GM23248 (cell line): ENCODE measurements around the gene ALDH1A2. TPM values are rescaled to one million over a fixed set of nuclear protein-coding genes. Genes with fewer than 3 reads are reported as not detected.
A peak's percentile ranks its signal among the peaks of the same experiment; 100 is the strongest.

ENCODE experiments used
- DNase-seq: peaks from one replicate; pipeline ENCODE4 v3.0.0-alpha.2; 2015
- H2AFZ ChIP-seq: fragments of 200-600 bp; sonication (generic); 2 replicates; pipeline ENCODE4 v1.6.1; 2016; ENCODE audit warnings: antibody characterized with exemption
- H3F3A ChIP-seq: fragments of 200-600 bp; sonication (generic); 2 replicates; pipeline ENCODE4 v1.6.1; 2016; ENCODE audit warnings: mild to moderate bottlenecking, antibody characterized with exemption, mixed run types; ENCODE audit not compliant: insufficient read depth
- H3K27ac ChIP-seq: fragments of 200-600 bp; sonication (generic); 2 replicates; pipeline ENCODE4 v1.5.1; 2016; ENCODE audit warnings: mild to moderate bottlenecking
- H3K27me3 ChIP-seq: fragments of 200-600 bp; sonication (generic); replicated peaks from 2 replicates; pipeline ENCODE4 v1.6.1; 2016; ENCODE audit warnings: mild to moderate bottlenecking; ENCODE audit not compliant: insufficient read depth
- H3K36me3 ChIP-seq: fragments of 200-600 bp; sonication (generic); 2 replicates; pipeline ENCODE4 v1.6.1; 2016; ENCODE audit warnings: low read depth, mild to moderate bottlenecking
- H3K4me1 ChIP-seq: fragments of 200-600 bp; sonication (generic); 2 replicates; pipeline ENCODE4 v1.6.1; 2016; ENCODE audit warnings: mild to moderate bottlenecking; ENCODE audit not compliant: insufficient read depth
- H3K4me2 ChIP-seq: fragments of 200-600 bp; sonication (generic); one replicate; pipeline ENCODE4 v1.6.1; 2016; ENCODE audit warnings: mild to moderate bottlenecking; ENCODE audit not compliant: unreplicated experiment
- H3K4me3 ChIP-seq: fragments of 200-600 bp; sonication (generic); 2 replicates; pipeline ENCODE4 v1.5.1; 2016; ENCODE audit warnings: mild to moderate bottlenecking
- H3K79me2 ChIP-seq: fragments of 200-600 bp; sonication (generic); 2 replicates; pipeline ENCODE4 v1.6.1; 2016; ENCODE audit warnings: mild to moderate bottlenecking; ENCODE audit not compliant: insufficient read depth
- H3K9ac ChIP-seq: fragments of 200-600 bp; sonication (generic); 2 replicates; pipeline ENCODE4 v1.6.1; 2016; ENCODE audit warnings: mild to moderate bottlenecking
- H3K9me2 ChIP-seq: fragments of 200-600 bp; sonication (generic); 2 replicates; pipeline ENCODE4 v1.6.1; 2016; ENCODE audit warnings: mixed run types, mild to moderate bottlenecking, moderate library complexity; ENCODE audit not compliant: insufficient read depth
- H3K9me3 ChIP-seq: fragments of 200-600 bp; sonication (generic); one replicate; pipeline ENCODE4 v1.6.1; 2017; ENCODE audit warnings: low read depth
- H4K20me1 ChIP-seq: fragments of 200-600 bp; sonication (generic); 2 replicates; pipeline ENCODE4 v1.6.0; 2016; ENCODE audit not compliant: insufficient read depth
- EZH2 ChIP-seq: fragments of 200-600 bp; sonication (generic); IDR thresholded peaks from 2 replicates; pipeline ENCODE4 v1.6.1; 2018; ENCODE audit warnings: antibody characterized with exemption, mild to moderate bottlenecking; ENCODE audit not compliant: insufficient read depth, poor library complexity, severe bottlenecking
- EZH2phosphoT487 ChIP-seq: fragments of 200-600 bp; sonication (generic); IDR thresholded peaks from 2 replicates; pipeline ENCODE4 v1.6.1; 2018; ENCODE audit warnings: antibody characterized with exemption, moderate library complexity, mild to moderate bottlenecking, low read depth; ENCODE audit not compliant: insufficient read depth
- WGBS, 2 experiments: methylation state at CpG; one replicate each; pipeline ENCODE4 v1.1.6; 2015 to 2017; ENCODE audit warnings: low lambda C conversion rate in 2 of 2, low coverage in 1 of 2; ENCODE audit errors: missing lambda C conversion rate in 2 of 2; 5-methylcytosine and 5-hydroxymethylcytosine counted together
- in situ Hi-C: fragments of 300-500 bp; cut with MboI; formaldehyde crosslinking; loops from 2 replicates; pipeline ENCODE4 v1.15.0; 2020
- polyA plus RNA-seq: library from polyadenylated mRNA; unstranded; fragments of >200 nt; fragmentation: Nextera tagmentation; extraction: Ambion mirVana; gene quantifications from 2 replicates; pipeline ENCODE4 v1.2.1, GENCODE V29; 2016
- total RNA-seq: library from RNA; depleted of rRNA; stranded (reverse); fragments of >200 nt; shearing (Covaris generic); gene quantifications from 2 replicates; pipeline ENCODE4 v1.2.3, GENCODE V29; 2014

The ALDH1A2 gene
- total and polyA plus RNA-seq, 2 experiments from 2014 or later = 0.11 to 0.68 TPM

GRCh38 chr15:57924598-57924997 lies 140.9 kb downstream of the ALDH1A2 start:
- H3K9ac ChIP-seq = no peak overlapping the region
- H3K9me3 ChIP-seq = no peaks in the 10 kb centered on the region
- H2AFZ ChIP-seq = no peak overlapping the region
- no peaks in the 10 kb centered on the region for H4K20me1 ChIP-seq
- H3K79me2 ChIP-seq = no peaks in the 10 kb centered on the region
- no peaks in the 10 kb centered on the region; the same call in 1 of the 2 replicates for H3K27me3 ChIP-seq
- no peak overlapping the region for H3K4me3 ChIP-seq
- H3K9me2 ChIP-seq = no peaks in the 10 kb centered on the region
- no peaks in the 10 kb centered on the region for H3K4me1 ChIP-seq
- H3K27ac ChIP-seq = no peak overlapping the region
- no peak for DNase-seq
- no peak for TF ChIP-seq EZH2phosphoT487
- TF ChIP-seq EZH2 = no peak
- in situ Hi-C loops = no loop called here
- no peaks in the 10 kb centered on the region for H3F3A ChIP-seq
- no peak overlapping the region for H3K4me2 ChIP-seq
- no peaks in the 10 kb centered on the region for H3K36me3 ChIP-seq
- WGBS, 2 experiments = 57 to 63% methylated on average over 3 of the region's 3 CpGs

GRCh38 chr15:57923750-57924149 lies 141.8 kb downstream of the ALDH1A2 start:
- no peaks in the 10 kb centered on the region for H3K9me2 ChIP-seq
- H2AFZ ChIP-seq = no peak overlapping the region
- H3K36me3 ChIP-seq = no peaks in the 10 kb centered on the region
- H3K9me3 ChIP-seq = no peaks in the 10 kb centered on the region
- no peaks in the 10 kb centered on the region for H3F3A ChIP-seq
- H3K27me3 ChIP-seq = no peaks in the 10 kb centered on the region; the same call in 1 of the 2 replicates
- no peak overlapping the region for H3K4me2 ChIP-seq
- H3K79me2 ChIP-seq = no peaks in the 10 kb centered on the region
- TF ChIP-seq EZH2 = no peak
- no peak for TF ChIP-seq EZH2phosphoT487
- H4K20me1 ChIP-seq = no peaks in the 10 kb centered on the region
- 22 to 24% methylated on average over 3 of the region's 3 CpGs for WGBS, 2 experiments
- in situ Hi-C loops = no loop called here
- H3K4me3 ChIP-seq = no peak overlapping the region
- H3K27ac ChIP-seq = no peak overlapping the region
- peak; percentile 4 for DNase-seq
- no peak overlapping the region for H3K9ac ChIP-seq
- no peaks in the 10 kb centered on the region for H3K4me1 ChIP-seq

GRCh38 chr15:57923306-57923705 lies 142.2 kb downstream of the ALDH1A2 start:
- in situ Hi-C loops = no loop called here
- no peak overlapping the region for H2AFZ ChIP-seq
- DNase-seq = peak; percentile 9
- H3K27ac ChIP-seq = no peak overlapping the region
- 0 to 4% methylated on average over 1 of the region's 1 CpG for WGBS, 2 experiments
- no peaks in the 10 kb centered on the region for H3K79me2 ChIP-seq
- H3K4me2 ChIP-seq = no peak overlapping the region
- no peaks in the 10 kb centered on the region for H3K9me2 ChIP-seq
- H3K9ac ChIP-seq = no peak overlapping the region
- H3K4me3 ChIP-seq = no peak overlapping the region
- no peaks in the 10 kb centered on the region; the same call in 1 of the 2 replicates for H3K27me3 ChIP-seq
- no peaks in the 10 kb centered on the region for H3K36me3 ChIP-seq
- no peaks in the 10 kb centered on the region for H3F3A ChIP-seq
- no peaks in the 10 kb centered on the region for H3K4me1 ChIP-seq
- H3K9me3 ChIP-seq = no peaks in the 10 kb centered on the region
- H4K20me1 ChIP-seq = no peaks in the 10 kb centered on the region
- TF ChIP-seq EZH2phosphoT487 (no peak), EZH2 (no peak)

DNA sequence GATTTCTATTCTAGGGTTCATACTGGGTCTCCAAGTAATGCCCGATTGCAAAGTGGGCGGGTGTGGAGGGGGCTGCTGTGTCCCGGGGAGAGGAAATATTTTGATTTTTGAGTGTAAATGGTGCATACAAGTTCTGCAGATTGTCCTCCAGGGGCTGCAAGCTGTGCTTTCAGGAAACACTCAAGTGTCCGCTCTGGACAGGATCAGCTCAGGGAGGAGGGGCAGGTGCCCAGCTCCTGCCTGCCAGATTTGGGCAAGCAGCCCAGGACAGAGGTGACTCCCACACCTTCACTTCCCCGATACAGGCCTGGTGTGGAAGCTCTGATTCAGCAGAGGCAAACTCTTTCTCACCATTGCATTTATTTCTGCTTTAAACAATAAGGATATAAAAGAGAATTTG lies 142.7 kb downstream of the ALDH1A2 start:
- in situ Hi-C loops = no loop called here
- DNase-seq = no peak
- H3K4me2 ChIP-seq = no peak overlapping the region
- no peak overlapping the region for H2AFZ ChIP-seq
- H3K27ac ChIP-seq = no peak overlapping the region
- H3K9me2 ChIP-seq = no peaks in the 10 kb centered on the region
- no peaks in the 10 kb centered on the region for H3K79me2 ChIP-seq
- WGBS, 2 experiments = 63 to 69% methylated on average over 5 of the region's 5 CpGs
- no peaks in the 10 kb centered on the region for H3K36me3 ChIP-seq
- no peaks in the 10 kb centered on the region; the same call in 1 of the 2 replicates for H3K27me3 ChIP-seq
- no peaks in the 10 kb centered on the region for H3K9me3 ChIP-seq
- no peaks in the 10 kb centered on the region for H4K20me1 ChIP-seq
- H3K4me3 ChIP-seq = no peak overlapping the region
- no peaks in the 10 kb centered on the region for H3F3A ChIP-seq
- H3K4me1 ChIP-seq = no peaks in the 10 kb centered on the region
- no peak overlapping the region for H3K9ac ChIP-seq
- TF ChIP-seq EZH2phosphoT487 = no peak
- no peak for TF ChIP-seq EZH2

DNA sequence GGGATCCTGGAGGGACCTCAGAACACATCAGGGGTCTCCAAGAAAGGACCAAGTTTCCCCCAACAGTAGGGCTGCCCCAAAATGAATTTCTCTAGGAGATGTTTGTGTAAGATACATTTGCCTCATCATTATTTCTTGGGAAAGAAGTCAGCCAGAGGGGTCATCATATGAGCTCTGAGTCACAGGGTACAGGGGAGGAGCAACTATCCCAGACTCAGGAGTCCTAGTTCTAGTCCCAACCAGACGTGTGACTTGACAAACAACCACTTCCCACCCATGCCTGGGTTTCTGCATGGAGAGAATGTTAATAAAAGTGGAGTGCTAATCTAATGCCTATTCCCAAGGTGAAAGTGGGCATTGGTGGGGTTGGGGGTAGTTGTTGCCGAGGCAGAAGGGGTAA lies 144.1 kb downstream of the ALDH1A2 start:
- Histone ChIP-seq H4K20me1 (no peaks in the 10 kb centered on the region), H3K4me1 (no peaks in the 10 kb centered on the region), H3F3A (no peaks in the 10 kb centered on the region), H3K4me3 (no peak overlapping the region), H3K79me2 (no peaks in the 10 kb centered on the region), H3K27me3 (no peaks in the 10 kb centered on the region; the same call in 1 of the 2 replicates), H3K9me3 (no peaks in the 10 kb centered on the region), H2AFZ (no peak overlapping the region), H3K36me3 (no peaks in the 10 kb centered on the region), H3K4me2 (no peak overlapping the region), H3K9ac (no peak overlapping the region), H3K27ac (no peak overlapping the region), H3K9me2 (no peaks in the 10 kb centered on the region)
- DNase-seq = peak; percentile 22
- TF ChIP-seq EZH2phosphoT487 (no peak), EZH2 (no peak)
- WGBS, 2 experiments = 38 to 45% methylated on average over 2 of the region's 2 CpGs
- in situ Hi-C loops = no loop called here
